ENCODE results near the gene TMPRSS15. TPM values are rescaled to one million over a fixed set of nuclear protein-coding genes. Genes with fewer than 3 reads are reported as not detected.

TMPRSS15 gene
- polyA plus RNA-seq, 1 donor (not counting 4 experiments of a cell fraction or from before 2014, with no cell fraction given), result not detected

GRCh38 chr21:18373606-18374005 is 30.0 kb downstream of the TMPRSS15 start:
- DNase-seq (ENCODE audit: low read depth, low spot score) (no peak), FAIRE-seq (no peak)
- Histone ChIP-seq H3K4me2 (ENCODE audit: control insufficient read depth, extremely low read depth, insufficient read depth, low read depth, low read length) (no peak overlapping the region), H3K27me3 (ENCODE audit: control insufficient read depth, extremely low read depth, insufficient read depth, low read length) (no peaks in the 10 kb centered on the region), H3K27ac (ENCODE audit: control insufficient read depth, insufficient read depth, low read length) (no peak overlapping the region), H3K9me3 (ENCODE audit: control insufficient read depth, low read depth, low read length) (no peaks in the 10 kb centered on the region), H3K36me3 (ENCODE audit: control insufficient read depth in 2 of 2, extremely low read depth in 1 of 2, insufficient read depth in 2 of 2, low read length in 2 of 2) (no peaks in the 10 kb centered on the region), H4K20me1 (ENCODE audit: control insufficient read depth, extremely low read depth, insufficient read depth, low read length) (no peaks in the 10 kb centered on the region), H3K9ac (ENCODE audit: control insufficient read depth, extremely low read depth, insufficient read depth, low read length) (no peak overlapping the region), H3K4me1 (ENCODE audit: control insufficient read depth, extremely low read depth, insufficient read depth, low read length) (no peaks in the 10 kb centered on the region), H3K79me2 (ENCODE audit: control insufficient read depth, insufficient read depth, low read length) (no peaks in the 10 kb centered on the region), H3K4me3 (ENCODE audit: control insufficient read depth in 2 of 3, extremely low read depth in 1 of 3, insufficient read depth in 2 of 3, low read depth in 1 of 3, low read length in 3 of 3) (no peak overlapping the region), H3K9me1 (ENCODE audit: control insufficient read depth, extremely low read depth, insufficient read depth, low read length) (no peaks in the 10 kb centered on the region), H2AFZ (ENCODE audit: control insufficient read depth, low read length) (no peak overlapping the region)
- dilution Hi-C loops (cut with MboI; ENCODE audit: extremely low pct_ligation_motif_present, low sequenced_read_pairs), result no loop called here
- TF ChIP-seq, protein P1, sequence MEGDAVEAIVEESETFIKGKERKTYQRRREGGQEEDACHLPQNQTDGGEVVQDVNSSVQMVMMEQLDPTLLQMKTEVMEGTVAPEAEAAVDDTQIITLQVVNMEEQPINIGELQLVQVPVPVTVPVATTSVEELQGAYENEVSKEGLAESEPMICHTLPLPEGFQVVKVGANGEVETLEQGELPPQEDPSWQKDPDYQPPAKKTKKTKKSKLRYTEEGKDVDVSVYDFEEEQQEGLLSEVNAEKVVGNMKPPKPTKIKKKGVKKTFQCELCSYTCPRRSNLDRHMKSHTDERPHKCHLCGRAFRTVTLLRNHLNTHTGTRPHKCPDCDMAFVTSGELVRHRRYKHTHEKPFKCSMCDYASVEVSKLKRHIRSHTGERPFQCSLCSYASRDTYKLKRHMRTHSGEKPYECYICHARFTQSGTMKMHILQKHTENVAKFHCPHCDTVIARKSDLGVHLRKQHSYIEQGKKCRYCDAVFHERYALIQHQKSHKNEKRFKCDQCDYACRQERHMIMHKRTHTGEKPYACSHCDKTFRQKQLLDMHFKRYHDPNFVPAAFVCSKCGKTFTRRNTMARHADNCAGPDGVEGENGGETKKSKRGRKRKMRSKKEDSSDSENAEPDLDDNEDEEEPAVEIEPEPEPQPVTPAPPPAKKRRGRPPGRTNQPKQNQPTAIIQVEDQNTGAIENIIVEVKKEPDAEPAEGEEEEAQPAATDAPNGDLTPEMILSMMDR (optimal IDR thresholded peaks at IDR 0.05 in 1 of 3, IDR thresholded peaks at IDR 0.05 in 1 of 3, conservative IDR thresholded peaks at IDR 0.05 in 1 of 3; ENCODE audit: extremely low read depth in 1 of 3, insufficient read depth in 2 of 3, low read length in 3 of 3), result no peak
- TF ChIP-seq EZH2 (IDR thresholded peaks at IDR 0.05; ENCODE audit: low read length), result no peak

DNA sequence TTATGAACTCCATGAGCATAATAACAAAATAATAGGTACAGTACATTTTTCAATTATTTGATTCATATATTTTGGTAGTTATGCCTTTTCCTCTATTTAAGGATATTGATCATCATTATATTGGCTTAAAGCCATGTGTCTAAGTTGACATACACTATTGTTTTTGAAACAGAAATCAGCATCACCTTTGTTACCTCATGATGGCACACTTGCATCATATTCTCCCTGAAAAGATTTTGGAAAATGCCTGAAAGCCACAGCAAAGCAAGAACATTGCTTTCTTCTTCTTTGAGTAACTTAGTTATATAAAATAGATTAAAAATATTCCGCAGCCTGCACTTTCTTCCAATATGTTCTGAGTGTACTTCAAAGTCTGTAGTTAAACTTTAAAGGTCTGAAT is 33.3 kb downstream of the TMPRSS15 start:
- no peaks in the 10 kb centered on the region for H3K4me1 ChIP-seq (ENCODE audit: control insufficient read depth, extremely low read depth, insufficient read depth, low read length)
- FAIRE-seq, result no peak
- TF ChIP-seq, protein P1 (optimal IDR thresholded peaks at IDR 0.05 in 1 of 3, IDR thresholded peaks at IDR 0.05 in 1 of 3, conservative IDR thresholded peaks at IDR 0.05 in 1 of 3; ENCODE audit: extremely low read depth in 1 of 3, insufficient read depth in 2 of 3, low read length in 3 of 3), result no peak
- TF ChIP-seq EZH2 (IDR thresholded peaks at IDR 0.05; ENCODE audit: low read length), result no peak

More for the DNA sequence above, 33.3 kb downstream of the TMPRSS15 start:
- no peak overlapping the region for H2AFZ ChIP-seq (ENCODE audit: control insufficient read depth, low read length)
- no peak overlapping the region for H3K4me3 ChIP-seq (ENCODE audit: control insufficient read depth in 2 of 3, extremely low read depth in 1 of 3, insufficient read depth in 2 of 3, low read depth in 1 of 3, low read length in 3 of 3)
- no peaks in the 10 kb centered on the region for H3K9me3 ChIP-seq (ENCODE audit: control insufficient read depth, low read depth, low read length)
- no peak for DNase-seq (ENCODE audit: low read depth, low spot score)
- H3K36me3 ChIP-seq (ENCODE audit: control insufficient read depth in 2 of 2, extremely low read depth in 1 of 2, insufficient read depth in 2 of 2, low read length in 2 of 2), result no peaks in the 10 kb centered on the region
- H3K9ac ChIP-seq (ENCODE audit: control insufficient read depth, extremely low read depth, insufficient read depth, low read length), result no peak overlapping the region
- no peaks in the 10 kb centered on the region for H3K27me3 ChIP-seq (ENCODE audit: control insufficient read depth, extremely low read depth, insufficient read depth, low read length)
- H4K20me1 ChIP-seq (ENCODE audit: control insufficient read depth, extremely low read depth, insufficient read depth, low read length), result no peaks in the 10 kb centered on the region
- no peaks in the 10 kb centered on the region for H3K9me1 ChIP-seq (ENCODE audit: control insufficient read depth, extremely low read depth, insufficient read depth, low read length)
- H3K4me2 ChIP-seq (ENCODE audit: control insufficient read depth, extremely low read depth, insufficient read depth, low read depth, low read length), result no peak overlapping the region
- no peak overlapping the region for H3K27ac ChIP-seq (ENCODE audit: control insufficient read depth, insufficient read depth, low read length)
- dilution Hi-C loops (cut with MboI; ENCODE audit: extremely low pct_ligation_motif_present, low sequenced_read_pairs), result no loop called here
- H3K79me2 ChIP-seq (ENCODE audit: control insufficient read depth, insufficient read depth, low read length), result no peaks in the 10 kb centered on the region

Measured in keratinocyte (primary cell).